Mesendoderm (in vitro differentiated cells): ENCODE results near the gene GSTO2.
A peak's percentile ranks its signal among the peaks of the same experiment; 100 is the strongest.

Experiments used
- DNase-seq: peaks from one replicate; pipeline ENCODE4 v3.0.0; 2013
- H2AK5ac ChIP-seq: 2 replicates; pipeline ENCODE4 v1.6.1; 2013; ENCODE audit warnings: low read length, inconsistent platforms
- H2BK120ac ChIP-seq: 2 replicates; pipeline ENCODE4 v1.6.1; 2013; ENCODE audit warnings: low read depth, mild to moderate bottlenecking, low read length, moderate library complexity, mixed read lengths
- H2BK15ac ChIP-seq: replicated peaks from 2 replicates; pipeline ENCODE4 v1.6.1; 2013; ENCODE audit warnings: low read depth, mild to moderate bottlenecking, moderate library complexity
- H2BK5ac ChIP-seq: 2 replicates; pipeline ENCODE4 v1.6.1; 2013; ENCODE audit warnings: low read length, inconsistent platforms
- H3K18ac ChIP-seq: 2 replicates; pipeline ENCODE4 v1.6.1; 2013; ENCODE audit warnings: mild to moderate bottlenecking, low read length, mixed read lengths
- H3K23ac ChIP-seq: one replicate; pipeline ENCODE4 v1.6.1; 2013; ENCODE audit warnings: low read length
- H3K27ac ChIP-seq: 2 replicates; pipeline ENCODE4 v1.5.1; 2013; ENCODE audit warnings: low read depth, mild to moderate bottlenecking, inconsistent platforms, low read length, moderate library complexity
- H3K27me3 ChIP-seq: 2 replicates; pipeline ENCODE4 v1.6.1; 2013; ENCODE audit warnings: low read length, control low read depth, mild to moderate bottlenecking, inconsistent platforms; ENCODE audit not compliant: insufficient read depth, poor library complexity
- H3K36me3 ChIP-seq: 2 replicates; pipeline ENCODE4 v1.6.1; 2013; ENCODE audit warnings: low read length, inconsistent platforms; ENCODE audit not compliant: control insufficient read depth, insufficient read depth
- H3K4ac ChIP-seq: one replicate; pipeline ENCODE4 v1.6.1; 2013; ENCODE audit warnings: low read depth, mild to moderate bottlenecking, low read length, moderate library complexity
- H3K4me1 ChIP-seq: 2 replicates; pipeline ENCODE4 v1.6.1; 2013; ENCODE audit warnings: low read depth, low read length, inconsistent platforms; ENCODE audit not compliant: control insufficient read depth
- H3K4me2 ChIP-seq: 2 replicates; pipeline ENCODE4 v1.6.1; 2013; ENCODE audit warnings: low read length
- H3K4me3 ChIP-seq: 2 replicates; pipeline ENCODE4 v1.5.1; 2013; ENCODE audit warnings: mild to moderate bottlenecking, low read length
- H3K56ac ChIP-seq: one replicate; pipeline ENCODE4 v1.6.1; 2013; ENCODE audit warnings: low read length
- H3K79me1 ChIP-seq: 2 replicates; pipeline ENCODE4 v1.6.1; 2013; ENCODE audit warnings: low read length, inconsistent platforms
- H3K79me2 ChIP-seq: 2 replicates; pipeline ENCODE4 v1.6.1; 2013; ENCODE audit warnings: mild to moderate bottlenecking, low read length; ENCODE audit not compliant: control insufficient read depth, insufficient read depth
- H3K9ac ChIP-seq: 2 replicates; pipeline ENCODE4 v1.6.1; 2013; ENCODE audit warnings: low read length, inconsistent platforms
- H4K5ac ChIP-seq: one replicate; pipeline ENCODE4 v1.6.1; 2013; ENCODE audit warnings: low read length
- H4K8ac ChIP-seq: one replicate; pipeline ENCODE4 v1.6.1; 2013; ENCODE audit warnings: low read depth, mild to moderate bottlenecking, control low read depth, low read length, moderate library complexity
- WGBS: extraction: QIAGEN DNeasy Blood & Tissue Kit; methylation state at CpG from one replicate; pipeline ENCODE4 v1.1.7; 2013; ENCODE audit warnings: low lambda C conversion rate, missing lambda C conversion rate; ENCODE audit not compliant: insufficient coverage; ENCODE audit errors: extremely low coverage; 5-methylcytosine and 5-hydroxymethylcytosine counted together

The GSTO2 gene

GRCh38 chr10:104349623-104350126, 80.7 kb downstream of the GSTO2 start:
- peak overlapping the region; percentile 11 for H3K56ac ChIP-seq
- H3K36me3 ChIP-seq: no peaks in the 10 kb centered on the region
- no peak overlapping the region for H2BK120ac ChIP-seq
- H3K79me2 ChIP-seq: no peaks in the 10 kb centered on the region
- H3K4me2 ChIP-seq: peak overlapping the region; percentile 28
- no CpG with 5 or more reads among the region's 5 CpGs for WGBS
- no peak overlapping the region for H3K27ac ChIP-seq
- H3K79me1 ChIP-seq: no peaks in the 10 kb centered on the region
- H3K27me3 ChIP-seq: no peaks in the 10 kb centered on the region
- no peak overlapping the region for H4K5ac ChIP-seq
- no peak overlapping the region for H3K4me3 ChIP-seq
- H3K9ac ChIP-seq: peak overlapping the region; percentile 52
- no peak overlapping the region for H2AK5ac ChIP-seq
- H2BK15ac ChIP-seq: no peak overlapping the region
- peak; percentile 98 for DNase-seq
- H3K4ac ChIP-seq: no peak overlapping the region
- H2BK5ac ChIP-seq: peak overlapping the region; percentile 14
- H3K4me1 ChIP-seq: peaks cover 5% of the 10 kb centered on the region
- H3K18ac ChIP-seq: no peak overlapping the region
- H4K8ac ChIP-seq: no peak overlapping the region
- H3K23ac ChIP-seq: no peak overlapping the region

GRCh38 chr10:104350127-104350635, 81.2 kb downstream of the GSTO2 start:
- H3K27me3 ChIP-seq: no peaks in the 10 kb centered on the region
- H2BK120ac ChIP-seq: no peak overlapping the region
- H3K36me3 ChIP-seq: no peaks in the 10 kb centered on the region
- no peak overlapping the region for H3K18ac ChIP-seq
- peak overlapping the region; percentile 28 for H3K4me2 ChIP-seq
- no peak overlapping the region for H3K4ac ChIP-seq
- H3K4me3 ChIP-seq: no peak overlapping the region
- no peak overlapping the region for H4K8ac ChIP-seq
- no peaks in the 10 kb centered on the region for H3K79me1 ChIP-seq
- H2BK5ac ChIP-seq: peak overlapping the region; percentile 14
- peaks cover 5% of the 10 kb centered on the region for H3K4me1 ChIP-seq
- H2BK15ac ChIP-seq: no peak overlapping the region
- peak overlapping the region; percentile 52 for H3K9ac ChIP-seq
- no CpG with 5 or more reads among the region's 6 CpGs for WGBS
- no peaks in the 10 kb centered on the region for H3K79me2 ChIP-seq
- DNase-seq: peak; percentile 86
- H3K56ac ChIP-seq: peak overlapping the region; percentile 65
- no peak overlapping the region for H4K5ac ChIP-seq
- H3K23ac ChIP-seq: no peak overlapping the region
- H3K27ac ChIP-seq: no peak overlapping the region
- no peak overlapping the region for H2AK5ac ChIP-seq

- Histone ChIP-seq H4K5ac (no peak overlapping the region), H3K56ac (no peak overlapping the region), H2BK15ac (no peak overlapping the region), H2BK120ac (no peak overlapping the region), H4K8ac (no peak overlapping the region), H3K27me3 (no peaks in the 10 kb centered on the region), H2AK5ac (no peak overlapping the region), H3K36me3 (no peaks in the 10 kb centered on the region), H3K4me1 (peaks cover 5% of the 10 kb centered on the region), H3K23ac (no peak overlapping the region), H3K4me3 (no peak overlapping the region), H3K79me2 (no peaks in the 10 kb centered on the region), H3K18ac (no peak overlapping the region), H3K4ac (no peak overlapping the region), H3K27ac (no peak overlapping the region), H3K4me2 (no peak overlapping the region), H3K79me1 (no peaks in the 10 kb centered on the region), H3K9ac (no peak overlapping the region), H2BK5ac (no peak overlapping the region)
- no CpG with 5 or more reads among the region's 2 CpGs for WGBS
- DNase-seq: no peak
Observed at GRCh38 chr10:104351061-104351702, 82.2 kb downstream of the GSTO2 start.

GRCh38 chr10:104351919-104352318, 82.9 kb downstream of the GSTO2 start:
- no peak overlapping the region for H3K56ac ChIP-seq
- no peak overlapping the region for H2AK5ac ChIP-seq
- no peak overlapping the region for H2BK120ac ChIP-seq
- H3K79me2 ChIP-seq: no peaks in the 10 kb centered on the region
- H3K36me3 ChIP-seq: no peaks in the 10 kb centered on the region
- no peak for DNase-seq
- H3K23ac ChIP-seq: no peak overlapping the region
- H3K79me1 ChIP-seq: no peaks in the 10 kb centered on the region
- H4K8ac ChIP-seq: no peak overlapping the region
- H3K27ac ChIP-seq: no peak overlapping the region
- H4K5ac ChIP-seq: no peak overlapping the region
- no peak overlapping the region for H3K4ac ChIP-seq
- no peak overlapping the region for H2BK15ac ChIP-seq
- H3K18ac ChIP-seq: no peak overlapping the region
- H3K9ac ChIP-seq: no peak overlapping the region
- H3K4me1 ChIP-seq: peaks cover 5% of the 10 kb centered on the region
- no CpG with 5 or more reads among the region's 1 CpG for WGBS
- no peak overlapping the region for H3K4me2 ChIP-seq
- no peaks in the 10 kb centered on the region for H3K27me3 ChIP-seq
- no peak overlapping the region for H3K4me3 ChIP-seq
- H2BK5ac ChIP-seq: no peak overlapping the region

DNA sequence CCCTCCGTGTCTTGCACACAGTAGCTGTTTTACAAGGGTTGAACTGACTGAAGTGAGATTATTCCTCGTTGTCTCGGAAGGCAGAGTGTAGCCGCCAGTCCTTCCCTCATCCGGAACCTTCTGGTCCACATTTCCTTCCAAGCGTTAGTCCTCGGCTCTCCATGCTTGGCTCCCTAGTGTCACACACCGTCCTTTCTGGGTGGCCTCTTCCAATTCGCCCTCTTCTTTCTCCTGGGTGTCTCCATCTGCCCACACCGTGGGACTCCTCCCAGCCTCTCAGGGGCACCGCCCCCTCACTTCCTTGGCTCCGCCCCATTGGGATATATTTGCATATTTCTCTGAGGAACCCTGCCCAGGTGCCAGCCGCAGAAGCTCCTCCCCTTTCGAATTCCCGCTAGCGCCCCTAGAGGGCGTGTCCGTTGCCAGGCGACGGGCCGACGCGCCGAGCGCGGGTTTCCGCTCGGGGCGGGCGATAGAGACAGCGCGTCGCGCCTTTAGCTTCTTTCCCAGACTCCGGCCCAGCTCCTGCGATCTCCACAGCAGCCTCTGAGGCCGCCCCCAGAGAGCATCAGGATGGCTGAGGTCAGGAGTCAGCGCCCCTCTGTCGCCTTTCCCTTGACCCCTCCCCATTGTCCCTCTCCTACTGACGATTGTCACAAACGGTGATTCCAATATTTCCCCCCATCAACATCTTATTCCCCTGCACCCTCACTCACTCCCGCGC, 84.5 kb downstream of the GSTO2 start, which contains the start of gene CFAP58:
CFAP58 (plus strand) TSS at position 509 of the 724 bp plus-strand sequence; CDS start at position 574, 65 bp downstream.
- no peak within 1 kb of the TSS for H3K18ac ChIP-seq
- peak within 1 kb of the TSS; percentile 84 for H3K4me2 ChIP-seq
- no peak within 1 kb of the TSS for H2BK15ac ChIP-seq
- H3K79me2 ChIP-seq: no peaks in the 10 kb centered on the region
- no peaks in the 10 kb centered on the region for H3K27me3 ChIP-seq
- H4K5ac ChIP-seq: no peak within 1 kb of the TSS
- no peak within 1 kb of the TSS for H4K8ac ChIP-seq
- no peak within 1 kb of the TSS for H2AK5ac ChIP-seq
- H3K4me1 ChIP-seq: peaks cover 5% of the 10 kb centered on the region
- no peak within 1 kb of the TSS for H3K23ac ChIP-seq
- H3K56ac ChIP-seq: peak within 1 kb of the TSS; percentile 87
- no peak within 1 kb of the TSS for H3K27ac ChIP-seq
- H3K4ac ChIP-seq: no peak within 1 kb of the TSS
- no peaks in the 10 kb centered on the region for H3K36me3 ChIP-seq
- DNase-seq: peak; percentile 98
- WGBS: no CpG with 5 or more reads among the region's 43 CpGs
- H2BK5ac ChIP-seq: no peak within 1 kb of the TSS
- peak within 1 kb of the TSS; percentile 59 for H3K4me3 ChIP-seq
- H2BK120ac ChIP-seq: no peak within 1 kb of the TSS
- H3K79me1 ChIP-seq: no peaks in the 10 kb centered on the region
- H3K9ac ChIP-seq: peak within 1 kb of the TSS; percentile 80
